Measurements from ENCODE around the gene GPC3. TPM values are rescaled to one million over a fixed set of nuclear protein-coding genes. Genes with fewer than 3 reads are reported as not detected.

The GPC3 gene
- polyA plus RNA-seq, 2 of the 4 experiments (the other 2 are of a cell fraction) = not detected

- ChIA-PET POLR2A (no interaction called here), CTCF (no interaction called here)
- ATAC-seq (no peak), DNase-seq (ENCODE audit: low read depth in 1 of 2, low spot score in 1 of 2) (no peak), FAIRE-seq (no peak)
- H3K4me1 ChIP-seq = no peaks in the 10 kb centered on the region
- TF ChIP-seq BCL3 (IDR thresholded peaks at IDR 0.05) (no peak), CBX8 (IDR thresholded peaks at IDR 0.05) (no peak), POLR2A (IDR thresholded peaks at IDR 0.05; ENCODE audit: low read length) (no peak), KDM1A (IDR thresholded peaks at IDR 0.05; ENCODE audit: low read depth) (no peak), CBX2 (IDR thresholded peaks at IDR 0.05; ENCODE audit: borderline replicate concordance, low read depth) (no peak), ZFP36 (IDR thresholded peaks at IDR 0.05; ENCODE audit: borderline replicate concordance, partially characterized antibody) (no peak), SMC3 (IDR thresholded peaks at IDR 0.05) (no peak), RNF2 (IDR thresholded peaks at IDR 0.05; ENCODE audit: borderline replicate concordance, low read depth) (no peak), PHF8 (IDR thresholded peaks at IDR 0.05; ENCODE audit: borderline replicate concordance, low read depth) (no peak), HDAC2 (IDR thresholded peaks at IDR 0.05) (no peak), NR3C1 (IDR thresholded peaks at IDR 0.05) (no peak), FOSB (CRISPR knock-in tag; IDR thresholded peaks at IDR 0.05) (no peak), ATOH8 (CRISPR knock-in tag; IDR thresholded peaks at IDR 0.05; ENCODE audit: low read depth) (no peak), NFE2L2 (conservative IDR thresholded peaks at IDR 0.05; ENCODE audit: low read length) (no peak), NPAS2 (CRISPR knock-in tag; IDR thresholded peaks at IDR 0.05; ENCODE audit: borderline replicate concordance) (no peak), ESRRA (IDR thresholded peaks at IDR 0.05; ENCODE audit: borderline replicate concordance, low read length) (no peak), SREBF2 (IDR thresholded peaks at IDR 0.05) (no peak)
- no peaks in the 10 kb centered on the region for H3K9me3 ChIP-seq
- no peak overlapping the region for H3K4me2 ChIP-seq
- no peak overlapping the region for H3K27ac ChIP-seq
- H3K4me3 ChIP-seq = no peak overlapping the region
- 0% methylated on average over 1 of the region's 1 CpG for WGBS (ENCODE audit: missing lambda C conversion rate)
Observed at GRCh38 chrX:133715715-133716114, 269.7 kb downstream of the GPC3 start.

GRCh38 chrX:133709501-133709900 is 275.9 kb downstream of the GPC3 start:
- no peaks in the 10 kb centered on the region for H3K9me3 ChIP-seq
- ChIA-PET POLR2A (no interaction called here), CTCF (no interaction called here)
- WGBS (ENCODE audit: missing lambda C conversion rate) = 45% methylated on average over 1 of the region's 1 CpG
- TF ChIP-seq ZFP36 (IDR thresholded peaks at IDR 0.05; ENCODE audit: borderline replicate concordance, partially characterized antibody) (no peak), EHF (CRISPR knock-in tag; IDR thresholded peaks at IDR 0.05) (no peak)
- H3K4me1 ChIP-seq = no peaks in the 10 kb centered on the region
- ATAC-seq (no peak), FAIRE-seq (no peak), DNase-seq (ENCODE audit: low read depth in 1 of 2, low spot score in 1 of 2) (no peak)
- H3K27ac ChIP-seq = no peak overlapping the region
- H3K4me3 ChIP-seq = no peak overlapping the region
- H3K4me2 ChIP-seq = no peak overlapping the region

GRCh38 chrX:133706890-133707289 is 278.5 kb downstream of the GPC3 start:
- no peak for FAIRE-seq
- 83% methylated on average over 1 of the region's 1 CpG for WGBS (ENCODE audit: missing lambda C conversion rate)
- no peak overlapping the region for H3K27ac ChIP-seq
- no peak for DNase-seq (ENCODE audit: low read depth in 1 of 2, low spot score in 1 of 2)
- POLR2A ChIA-PET = no interaction called here
- no peaks in the 10 kb centered on the region for H3K4me1 ChIP-seq
- H3K4me3 ChIP-seq = no peak overlapping the region
- TF ChIP-seq E2F6 (IDR thresholded peaks at IDR 0.05; ENCODE audit: borderline replicate concordance, low read depth) (no peak), CBX8 (IDR thresholded peaks at IDR 0.05) (no peak), HDAC2 (IDR thresholded peaks at IDR 0.05) (no peak), ZSCAN20 (CRISPR knock-in tag; IDR thresholded peaks at IDR 0.05) (no peak), ZC3H11A (IDR thresholded peaks at IDR 0.05) (no peak), HOXA7 (CRISPR knock-in tag; IDR thresholded peaks at IDR 0.05) (no peak), ZFP36 (IDR thresholded peaks at IDR 0.05; ENCODE audit: borderline replicate concordance, partially characterized antibody) (no peak), FOSB (CRISPR knock-in tag; IDR thresholded peaks at IDR 0.05) (no peak)
- no peak for ATAC-seq
- H3K4me2 ChIP-seq = no peak overlapping the region
- CTCF ChIA-PET = no interaction called here
- no peaks in the 10 kb centered on the region for H3K9me3 ChIP-seq
